Skeletal muscle tissue (tissue), 4 donors: ENCODE data around the gene ANTXRL. TPM values are rescaled to one million over a fixed set of nuclear protein-coding genes. Genes with fewer than 3 reads are reported as not detected.
"Not testable (repeated sequence)": the region's sequence is repeated elsewhere in the genome, so short reads cannot be mapped to it uniquely, and the experiment has no call there.

ENCODE experiments used
- H3K27ac ChIP-seq: one replicate; pipeline ENCODE4 v1.7.0; 2013; ENCODE audit warnings: mild to moderate bottlenecking, low read depth, low read length, inconsistent platforms
- H3K27me3 ChIP-seq, 3 donors: one replicate each; pipeline ENCODE4 v1.7.0; 2013; ENCODE audit warnings: low read length in 3 of 3; ENCODE audit not compliant: control insufficient read depth in 3 of 3, insufficient read depth in 3 of 3
- H3K36me3 ChIP-seq, 3 donors: one replicate each; pipeline ENCODE4 v1.7.0; 2013; ENCODE audit warnings: low read length in 3 of 3; ENCODE audit not compliant: control insufficient read depth in 3 of 3, insufficient read depth in 3 of 3
- H3K4me1 ChIP-seq, 3 donors: one replicate each; pipeline ENCODE4 v1.7.0; 2013; ENCODE audit warnings: low read length in 3 of 3, mild to moderate bottlenecking in 3 of 3; ENCODE audit not compliant: control insufficient read depth in 3 of 3, insufficient read depth in 3 of 3
- H3K4me3 ChIP-seq, 3 donors: one replicate each; pipeline ENCODE4 v1.7.0; 2013; ENCODE audit warnings: low read length in 3 of 3
- H3K9ac ChIP-seq, 3 donors: one replicate each; pipeline ENCODE4 v1.7.0; 2013; ENCODE audit warnings: low read length in 3 of 3, mild to moderate bottlenecking in 3 of 3, moderate library complexity in 2 of 3, low read depth in 1 of 3
- H3K9me3 ChIP-seq, 3 donors: one replicate each; pipeline ENCODE4 v1.7.0; 2013; ENCODE audit warnings: low read length in 3 of 3; ENCODE audit not compliant: control insufficient read depth in 3 of 3
- total RNA-seq: library from RNA; depleted of rRNA; stranded (reverse); fragments of >200 nt; gene quantifications from one replicate; pipeline ENCODE4 v1.2.3, GENCODE V29; 2014
- donor health status: Osteomylitis.

ANTXRL gene
- total RNA-seq, 1 donor from 2014 or later = not detected

DNA sequence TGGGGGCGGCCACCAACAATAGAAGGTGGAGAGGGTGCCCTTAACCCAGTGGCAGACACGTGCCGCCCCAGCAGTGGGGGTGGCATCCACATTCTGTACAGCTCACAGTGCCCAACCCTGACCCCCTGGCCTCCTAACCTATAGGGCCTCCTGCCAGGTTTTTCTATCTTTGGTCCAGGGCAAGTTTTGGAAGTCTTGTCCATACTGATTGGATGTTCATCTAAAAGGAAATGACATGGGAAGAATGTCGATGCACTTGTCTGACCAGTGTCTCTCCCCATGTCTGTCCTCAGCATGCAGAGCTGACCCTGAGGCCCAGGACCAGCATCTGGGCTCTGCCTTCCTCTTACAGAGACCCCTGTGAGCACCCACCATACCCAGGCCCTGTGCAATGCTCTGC lies 32.3 kb upstream of the ANTXRL start:
- Histone ChIP-seq H3K36me3 (no peaks in the 10 kb centered on the region), H3K4me3 (no peak overlapping the region), H3K9me3 (no peaks in the 10 kb centered on the region), H3K27ac (no peak overlapping the region), H3K4me1 (peaks cover 0 to 5% (median 0%) of the 10 kb centered on the region in 3 donors), H3K9ac (no peak overlapping the region), H3K27me3 (no peaks in the 10 kb centered on the region)

DNA sequence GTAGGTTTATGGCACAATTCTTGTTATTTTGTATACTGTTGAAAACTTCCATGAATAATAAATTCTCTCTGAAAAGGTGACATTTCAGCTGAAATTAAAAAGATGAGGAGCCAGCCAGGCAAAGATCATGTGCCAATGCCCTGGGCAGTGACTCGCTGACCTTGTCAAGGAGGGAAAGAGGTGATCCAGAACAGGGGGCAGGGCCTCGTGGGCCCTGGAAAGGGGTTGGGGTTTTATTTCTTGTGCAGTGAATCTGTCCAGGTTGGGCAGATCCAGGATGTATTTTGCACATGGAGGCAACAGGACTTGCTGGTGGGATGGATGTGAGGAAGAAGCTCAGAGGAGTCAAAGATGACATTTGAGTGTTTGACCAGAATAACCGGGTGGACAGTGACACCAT lies 31.6 kb upstream of the ANTXRL start:
- H3K9ac ChIP-seq, H3K4me1 ChIP-seq, H3K9me3 ChIP-seq, H3K27ac ChIP-seq, H3K27me3 ChIP-seq, H3K36me3 ChIP-seq, H3K4me3 ChIP-seq: not testable (repeated sequence)

GRCh38 chr10:46255801-46256747 lies 30.7 kb upstream of the ANTXRL start:
- Histone ChIP-seq H3K4me1 (peaks cover 0 to 5% (median 0%) of the 10 kb centered on the region in 3 donors), H3K27ac (no peak overlapping the region), H3K27me3 (no peaks in the 10 kb centered on the region), H3K4me3 (no peak overlapping the region), H3K9ac (no peak overlapping the region), H3K9me3 (no peaks in the 10 kb centered on the region), H3K36me3 (no peaks in the 10 kb centered on the region)

- Histone ChIP-seq H3K27ac (no peak overlapping the region), H3K36me3 (no peaks in the 10 kb centered on the region), H3K4me3 (no peak overlapping the region), H3K9me3 (no peaks in the 10 kb centered on the region), H3K9ac (no peak overlapping the region), H3K27me3 (no peaks in the 10 kb centered on the region), H3K4me1 (peaks cover 0 to 5% (median 0%) of the 10 kb centered on the region in 3 donors)
These were observed 29.7 kb upstream of the ANTXRL start for GRCh38 chr10:46257099-46257498.

DNA sequence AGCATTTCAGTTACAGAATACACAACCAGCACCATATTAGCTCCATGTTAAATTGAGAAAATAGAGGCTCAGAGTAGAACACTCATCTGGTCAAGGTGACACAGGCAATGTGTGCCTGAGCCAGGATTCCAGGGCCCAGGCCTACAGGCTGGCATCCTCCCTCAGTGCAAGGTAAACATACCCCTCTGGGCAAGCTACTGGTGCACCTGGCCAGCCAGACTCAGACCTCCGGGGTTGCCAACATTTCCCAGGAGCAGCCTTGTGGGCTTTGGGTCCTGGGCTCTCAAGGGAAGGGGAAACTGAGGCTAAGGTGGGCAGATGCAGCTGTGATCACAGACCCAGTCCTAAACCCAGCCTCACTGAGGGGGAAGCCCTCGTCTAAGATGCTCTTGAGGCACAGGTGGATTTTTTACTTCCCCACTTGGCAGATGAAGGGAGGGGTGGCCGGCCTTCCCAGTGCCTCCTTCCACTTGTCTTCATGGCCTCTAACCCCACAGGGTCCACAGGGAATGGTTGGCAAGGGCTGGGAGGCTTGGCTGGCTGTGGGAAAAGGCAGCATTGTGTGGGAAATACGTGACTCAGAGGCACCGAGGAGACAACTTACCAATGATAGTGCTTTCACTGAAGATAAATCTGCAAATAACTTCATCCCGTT lies 23.8 kb upstream of the ANTXRL start:
- not testable (repeated sequence) for H3K4me3 ChIP-seq, H3K36me3 ChIP-seq, H3K9me3 ChIP-seq, H3K9ac ChIP-seq, H3K27me3 ChIP-seq, H3K4me1 ChIP-seq, H3K27ac ChIP-seq

GRCh38 chr10:46263831-46264268 lies 22.9 kb upstream of the ANTXRL start:
- no peaks in the 10 kb centered on the region for H3K9me3 ChIP-seq
- H3K9ac ChIP-seq = no peak overlapping the region
- H3K27me3 ChIP-seq = no peaks in the 10 kb centered on the region
- no peak overlapping the region for H3K4me3 ChIP-seq
- H3K36me3 ChIP-seq = no peaks in the 10 kb centered on the region
- H3K4me1 ChIP-seq = no peaks in the 10 kb centered on the region
- no peak overlapping the region for H3K27ac ChIP-seq

DNA sequence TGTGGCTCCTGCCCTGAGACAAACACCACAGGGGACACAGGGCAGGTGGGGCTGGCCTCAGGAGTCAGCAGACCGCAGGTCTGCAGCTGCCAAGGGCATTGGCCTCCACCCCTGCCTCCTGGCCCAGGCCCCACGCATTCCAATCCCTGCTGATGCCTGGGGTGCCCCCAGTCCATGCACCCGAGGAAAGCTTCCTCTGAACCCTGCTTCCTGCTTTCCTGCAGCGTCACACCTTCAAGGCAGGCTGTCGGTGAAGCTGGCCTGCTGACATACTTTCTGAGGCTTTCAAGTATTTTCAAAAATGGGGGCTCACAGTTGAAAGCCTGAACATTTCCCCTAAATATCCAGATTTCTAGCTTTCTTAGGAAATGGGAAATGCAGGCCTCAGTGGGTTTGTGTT lies 22.5 kb upstream of the ANTXRL start:
- H3K27me3 ChIP-seq = no peaks in the 10 kb centered on the region
- H3K36me3 ChIP-seq = no peaks in the 10 kb centered on the region
- no peak overlapping the region for H3K27ac ChIP-seq
- no peaks in the 10 kb centered on the region for H3K4me1 ChIP-seq
- no peaks in the 10 kb centered on the region for H3K9me3 ChIP-seq
- no peak overlapping the region for H3K4me3 ChIP-seq
- no peak overlapping the region for H3K9ac ChIP-seq

- H3K9me3 ChIP-seq = no peaks in the 10 kb centered on the region
- no peak overlapping the region for H3K27ac ChIP-seq
- no peak overlapping the region for H3K9ac ChIP-seq
- no peaks in the 10 kb centered on the region for H3K27me3 ChIP-seq
- H3K4me1 ChIP-seq = no peaks in the 10 kb centered on the region
- no peaks in the 10 kb centered on the region for H3K36me3 ChIP-seq
- no peak overlapping the region for H3K4me3 ChIP-seq
These were observed 21.9 kb upstream of the ANTXRL start for GRCh38 chr10:46264737-46265368.

GRCh38 chr10:46265566-46266305 lies 21.1 kb upstream of the ANTXRL start:
- H3K9ac ChIP-seq, H3K4me1 ChIP-seq, H3K27me3 ChIP-seq, H3K4me3 ChIP-seq, H3K27ac ChIP-seq, H3K36me3 ChIP-seq, H3K9me3 ChIP-seq: not testable (repeated sequence)
